Liver (tissue), 9 donors: ENCODE results near the gene ADGRV1. TPM values are rescaled to one million over a fixed set of nuclear protein-coding genes. Genes with fewer than 3 reads are reported as not detected.

Experiments used
- DNase-seq: peaks from one replicate; pipeline ENCODE4 v3.0.0-alpha.2; 2017; ENCODE audit warnings: low spot score
- H3K27ac ChIP-seq, 2 donors: one replicate each; pipeline ENCODE4 v1.7.0; 2013; ENCODE audit warnings: inconsistent platforms in 2 of 2, low read length in 2 of 2, control low read depth in 1 of 2, low read depth in 1 of 2, mild to moderate bottlenecking in 1 of 2
- H3K27me3 ChIP-seq, 4 donors: one replicate each; pipeline versions ENCODE4 v1.6.1 to v1.7.0; 2013; ENCODE audit warnings: low read length in 3 of 4, inconsistent platforms in 1 of 4, mild to moderate bottlenecking in 1 of 4, moderate library complexity in 1 of 4; ENCODE audit not compliant: control insufficient read depth in 4 of 4, insufficient read depth in 4 of 4
- H3K36me3 ChIP-seq, 4 donors: one replicate each; pipeline versions ENCODE4 v1.6.1 to v1.7.0; 2013; ENCODE audit warnings: low read length in 3 of 4, mild to moderate bottlenecking in 3 of 4, low read depth in 1 of 4, moderate library complexity in 1 of 4; ENCODE audit not compliant: control insufficient read depth in 4 of 4, insufficient read depth in 3 of 4
- H3K4me1 ChIP-seq, 4 donors: one replicate each; pipeline versions ENCODE4 v1.6.1 to v1.7.0; 2013; ENCODE audit warnings: low read length in 3 of 4, mild to moderate bottlenecking in 3 of 4, moderate library complexity in 1 of 4; ENCODE audit not compliant: control insufficient read depth in 4 of 4, insufficient read depth in 4 of 4
- H3K4me3 ChIP-seq, 3 donors: one replicate each; pipeline versions ENCODE4 v1.6.1 to v1.7.0; 2013; ENCODE audit warnings: low read length in 3 of 3, control low read depth in 1 of 3, low read depth in 1 of 3, mild to moderate bottlenecking in 1 of 3
- H3K9ac ChIP-seq, 2 donors: one replicate each; pipeline ENCODE4 v1.7.0; 2013; ENCODE audit warnings: low read length in 2 of 2, mild to moderate bottlenecking in 2 of 2, moderate library complexity in 2 of 2, control low read depth in 1 of 2, low read depth in 1 of 2
- H3K9me3 ChIP-seq, 4 donors: one replicate each; pipeline versions ENCODE4 v1.6.1 to v1.7.0; 2013; ENCODE audit warnings: low read length in 3 of 4; ENCODE audit not compliant: control insufficient read depth in 4 of 4
- CTCF ChIP-seq: fragments of 150-350 bp; IDR thresholded peaks from 2 replicates; pipeline ENCODE4 v1.5.1; 2017; ENCODE audit warnings: improper control_type of control experiment, low read depth, low read length; ENCODE audit not compliant: missing input control
- EGR1 ChIP-seq, 2 donors: IDR thresholded peaks; 2 replicates each; pipeline ENCODE4 v1.6.1; 2016 to 2018; ENCODE audit warnings: antibody characterized with exemption in 2 of 2, low read depth in 2 of 2
- FOXA1 ChIP-seq: IDR thresholded peaks from 2 replicates; pipeline ENCODE4 v1.6.1; 2016; ENCODE audit warnings: antibody characterized with exemption
- JUND ChIP-seq, 2 donors: IDR thresholded peaks; 2 replicates each; pipeline ENCODE4 v1.6.1; 2016; ENCODE audit warnings: antibody characterized with exemption in 2 of 2
- MAX ChIP-seq: IDR thresholded peaks from 2 replicates; pipeline ENCODE4 v1.6.1; 2016; ENCODE audit warnings: antibody characterized with exemption
- RAD21 ChIP-seq, 2 donors: IDR thresholded peaks; 2 replicates each; pipeline ENCODE4 v1.6.1; 2016; ENCODE audit warnings: antibody characterized with exemption in 2 of 2, mild to moderate bottlenecking in 2 of 2
- RXRA ChIP-seq, 2 donors: IDR thresholded peaks; 2 replicates each; pipeline ENCODE4 v1.6.1; 2017 to 2018; ENCODE audit warnings: antibody characterized with exemption in 2 of 2, mild to moderate bottlenecking in 1 of 2
- SP1 ChIP-seq: IDR thresholded peaks from 2 replicates; pipeline ENCODE4 v1.6.1; 2018; ENCODE audit warnings: antibody characterized with exemption, mild to moderate bottlenecking
- TAF1 ChIP-seq: conservative IDR thresholded peaks from 2 replicates; pipeline ENCODE4 v1.6.1; 2016; ENCODE audit warnings: antibody characterized with exemption, mild to moderate bottlenecking
- YY1 ChIP-seq: IDR thresholded peaks from 2 replicates; pipeline ENCODE4 v1.6.1; 2016; ENCODE audit warnings: antibody characterized with exemption, mild to moderate bottlenecking
- ZBTB33 ChIP-seq: IDR thresholded peaks from 2 replicates; pipeline ENCODE4 v1.6.1; 2016; ENCODE audit warnings: antibody characterized with exemption
- WGBS: extraction: QIAGEN DNeasy Blood & Tissue Kit; methylation state at CpG from one replicate; pipeline ENCODE4 v1.1.7; 2013; 5-methylcytosine and 5-hydroxymethylcytosine counted together
- polyA plus RNA-seq, 2 donors: library from polyadenylated mRNA; stranded (reverse) in 1 of 2; unstranded in 1 of 2; fragments of 200-250 nt in 1 of 2; fragments of >200 nt in 1 of 2; fragmentation: Nextera tagmentation in 1 of 2; extraction: Ambion mirVana in 1 of 2; gene quantifications; one replicate each; pipeline versions ENCODE4 v1.2.1 to v1.2.3, GENCODE V29; 2013 to 2015
- total RNA-seq, 2 donors: library from RNA; depleted of rRNA; stranded (reverse); fragments of >200 nt; gene quantifications; one replicate each; pipeline ENCODE4 v1.2.3, GENCODE V29; 2014
- donor health status: healthy.
- donor health status: healthy.
- donor health status: healthy.
- donor health status: healthy.
- donor health status: healthy.

ADGRV1 gene
- total and polyA plus RNA-seq, 4 donors = 5.1 to 15.5 (median 9.6) TPM

- no peak for TF ChIP-seq CTCF
- no peak for TF ChIP-seq MAX
Measured at GRCh38 chr5:91156242-91156641, 597.6 kb downstream of the ADGRV1 start (continued).

- Histone ChIP-seq H3K27ac (no peak overlapping the region), H3K9ac (no peak overlapping the region), H3K9me3 (no peaks in the 10 kb centered on the region), H3K36me3 (no peaks in the 10 kb centered on the region), H3K4me3 (no peak overlapping the region), H3K4me1 (no peaks in the 10 kb centered on the region), H3K27me3 (no peaks in the 10 kb centered on the region)
- TF ChIP-seq RXRA (IDR thresholded peaks at IDR 0.05) (no peak), YY1 (no peak), ZBTB33 (no peak), SP1 (no peak), MAX (no peak), TAF1 (no peak), RAD21 (IDR thresholded peaks at IDR 0.05) (no peak), EGR1 (IDR thresholded peaks at IDR 0.05; ENCODE audit: low read depth in 2 of 2) (no peak), CTCF (no peak), FOXA1 (no peak), JUND (IDR thresholded peaks at IDR 0.05) (no peak)
- WGBS = 98% methylated on average over 1 of the region's 1 CpG
- DNase-seq = no peak
Measured at GRCh38 chr5:91158011-91158410, 599.4 kb downstream of the ADGRV1 start.

GRCh38 chr5:91159647-91160046 lies 601.0 kb downstream of the ADGRV1 start:
- no peaks in the 10 kb centered on the region for H3K4me1 ChIP-seq
- TF ChIP-seq SP1 = no peak
- TF ChIP-seq CTCF = no peak
- no peak for TF ChIP-seq EGR1 (IDR thresholded peaks at IDR 0.05; ENCODE audit: low read depth in 2 of 2)
- H3K4me3 ChIP-seq = no peak overlapping the region
- H3K27me3 ChIP-seq = no peaks in the 10 kb centered on the region
- no peak for DNase-seq
- no peak overlapping the region for H3K9ac ChIP-seq
- no peaks in the 10 kb centered on the region for H3K9me3 ChIP-seq
- 92% methylated on average over 1 of the region's 1 CpG for WGBS
- H3K27ac ChIP-seq = no peak overlapping the region
- H3K36me3 ChIP-seq = no peaks in the 10 kb centered on the region
